HCT116 (cell line): Measurements from ENCODE around the gene TMOD1. TPM values are rescaled to one million over a fixed set of nuclear protein-coding genes. Genes with fewer than 3 reads are reported as not detected.

Experiments used
- ATAC-seq: fragments of 200-7000 bp; cut with Tn5 transposase; 2 replicates; pipeline ENCODE4 v1.9.1; 2020; ENCODE audit warnings: mild to moderate bottlenecking, moderate library complexity
- BruUV-seq: library from RNA; stranded (reverse); fragments of 400-500 nt; replicated peaks from 2 replicates; lab custom pipeline; 2021; lab: Mats Ljungman, UMichigan
- CTCF ChIA-PET: fragments of 300-600 bp; sonication (Branson Sonifier 250); formaldehyde crosslinking; loops from one replicate; lab custom pipeline; 2021; ENCODE audit warnings: antibody characterized with exemption; lab: Charles Lee
- POLR2A ChIA-PET: fragments of 300-600, 350-600 bp; sonication (Branson Sonifier 250); formaldehyde crosslinking; loops from one replicate; lab custom pipeline; 2021; ENCODE audit warnings: antibody characterized with exemption; lab: Charles Lee
- RAD21 ChIA-PET, 2 experiments: fragments of 300-600 bp; sonication (Branson Sonifier 250); formaldehyde crosslinking; loops; one replicate each; lab custom pipeline; 2023; ENCODE audit warnings: low total read pairs in 2 of 2; ENCODE audit not compliant: uncharacterized antibody in 2 of 2, unreplicated experiment in 2 of 2, low non-redundant PET in 1 of 2; lab: Charles Lee
- DNase-seq: peaks from one replicate; pipeline ENCODE4 v3.0.0-alpha.2; 2010; ENCODE audit warnings: low read depth, low spot score
- H2AFZ ChIP-seq: fragments of 200-600 bp; shearing (Covaris generic), sonication (generic); 2 replicates; pipeline ENCODE4 v1.6.1; 2017; ENCODE audit warnings: low read depth, mixed run types, mixed read lengths, antibody characterized with exemption, low read length; ENCODE audit not compliant: poor library complexity, severe bottlenecking
- H3K27ac ChIP-seq: 2 replicates; pipeline ENCODE4 v1.5.1; 2012; ENCODE audit warnings: low read depth, low read length
- H3K27me3 ChIP-seq: fragments of 200-600 bp; sonication (generic); 2 replicates; pipeline ENCODE4 v1.6.1; 2016; ENCODE audit warnings: mixed run types, low read length, mixed read lengths; ENCODE audit not compliant: insufficient read depth
- H3K36me3 ChIP-seq, 2 experiments: fragments of 200-500 bp in 1 of 2; fragments of 200-600 bp in 1 of 2; sonication (Bioruptor generic) in 1 of 2; sonication (generic) in 1 of 2; 2 replicates each; pipeline versions ENCODE4 v1.5.1 to v1.6.1; 2014 to 2016; ENCODE audit warnings: low read length in 2 of 2, inconsistent platforms in 1 of 2, mixed read lengths in 1 of 2, mixed run types in 1 of 2; ENCODE audit not compliant: insufficient read depth in 2 of 2, control insufficient read depth in 1 of 2
- H3K4me1 ChIP-seq, 2 experiments: fragments of 200-600 bp in 1 of 2; sonication (generic) in 1 of 2; 2 replicates each; pipeline versions ENCODE4 v1.5.1 to v1.6.1; 2012 to 2017; ENCODE audit warnings: low read length in 2 of 2, inconsistent platforms in 1 of 2, mild to moderate bottlenecking in 1 of 2, mixed read lengths in 1 of 2, mixed run types in 1 of 2, moderate library complexity in 1 of 2; ENCODE audit not compliant: insufficient read depth in 2 of 2, control insufficient read depth in 1 of 2
- H3K4me2 ChIP-seq: fragments of 200-600 bp; sonication (generic); 2 replicates; pipeline ENCODE4 v1.6.1; 2017; ENCODE audit warnings: mixed run types, low read length, mixed read lengths
- H3K4me3 ChIP-seq, 2 experiments: fragments of 200-600 bp in 1 of 2; sonication (generic) in 1 of 2; replicated peaks in 1 of 2; 2 replicates each; pipeline ENCODE4 v1.5.1; 2011 to 2016; ENCODE audit warnings: low read length in 2 of 2, control low read depth in 1 of 2, low read depth in 1 of 2, mild to moderate bottlenecking in 1 of 2, mixed read lengths in 1 of 2, mixed run types in 1 of 2
- H3K79me2 ChIP-seq: fragments of 200-600 bp; sonication (generic); 2 replicates; pipeline ENCODE4 v1.6.1; 2017; ENCODE audit warnings: mild to moderate bottlenecking, mixed run types, low read length, moderate library complexity, mixed read lengths; ENCODE audit not compliant: insufficient read depth
- H3K9ac ChIP-seq: fragments of 200-600 bp; sonication (generic); 2 replicates; pipeline ENCODE4 v1.6.1; 2016; ENCODE audit warnings: low read length, mixed read lengths
- H3K9me2 ChIP-seq: fragments of 200-600 bp; sonication (generic), shearing (Covaris generic); 2 replicates; pipeline ENCODE4 v1.6.1; 2017; ENCODE audit warnings: mixed run types, mild to moderate bottlenecking, moderate library complexity; ENCODE audit not compliant: insufficient read depth
- H3K9me3 ChIP-seq, 2 experiments: fragments of 200-500 bp in 1 of 2; fragments of 200-600 bp in 1 of 2; sonication (Bioruptor generic) in 1 of 2; sonication (generic) in 1 of 2; 2 replicates each; pipeline ENCODE4 v1.6.1; 2014 to 2017; ENCODE audit warnings: low read length in 2 of 2, mixed read lengths in 2 of 2, inconsistent platforms in 1 of 2, low read depth in 1 of 2, mild to moderate bottlenecking in 1 of 2, mixed run types in 1 of 2, moderate library complexity in 1 of 2; ENCODE audit not compliant: control insufficient read depth in 1 of 2, insufficient read depth in 1 of 2
- H4K20me1 ChIP-seq: fragments of 200-600 bp; sonication (generic), shearing (Covaris generic); 2 replicates; pipeline ENCODE4 v1.6.1; 2017; ENCODE audit warnings: mixed run types, mild to moderate bottlenecking, moderate library complexity; ENCODE audit not compliant: insufficient read depth
- ELF1 ChIP-seq: IDR thresholded peaks from 2 replicates; pipeline ENCODE4 v1.6.1; 2012; ENCODE audit warnings: low read depth, borderline replicate concordance
- EZH2 ChIP-seq: fragments of 200-600 bp; sonication (generic); IDR thresholded peaks from 2 replicates; pipeline ENCODE4 v1.6.1; 2017; ENCODE audit warnings: antibody characterized with exemption, mixed run types
- EZH2phosphoT487 ChIP-seq: fragments of 200-600 bp; IDR thresholded peaks from 2 replicates; pipeline ENCODE4 v1.6.1; 2018; ENCODE audit warnings: antibody characterized with exemption, borderline replicate concordance
- FOSL1 ChIP-seq: IDR thresholded peaks from 2 replicates; pipeline ENCODE4 v1.6.1; 2012; ENCODE audit warnings: low read depth
- SP1 ChIP-seq: IDR thresholded peaks from 2 replicates; pipeline ENCODE4 v1.6.1; 2012; ENCODE audit warnings: low read depth
- SRF ChIP-seq: IDR thresholded peaks from 2 replicates; pipeline ENCODE4 v1.6.1; 2012; ENCODE audit warnings: low read depth
- YY1 ChIP-seq: IDR thresholded peaks from 2 replicates; pipeline ENCODE4 v1.6.1; 2011; ENCODE audit warnings: low read length, low read depth, moderate library complexity, mild to moderate bottlenecking; ENCODE audit not compliant: insufficient replicate concordance; ENCODE audit errors: extremely low read depth
- ZFX ChIP-seq: fragments of 450-650 bp; IDR thresholded peaks from 2 replicates; pipeline ENCODE4 v1.6.1; 2017
- intact Hi-C: fragments of 100-400 bp; cut with micrococcal nuclease; formaldehyde crosslinking; loops from 2 replicates; pipeline ENCODE4 v1.10.0; 2022
- total RNA-seq: library from RNA; stranded (reverse); gene quantifications from one replicate; pipeline ENCODE4 v1.2.1, GENCODE V29; 2021; ENCODE audit not compliant: unreplicated experiment
- TF ChIP-seq, protein P1 (sequence below): IDR thresholded peaks from 2 replicates; pipeline ENCODE4 v1.6.1; 2012; ENCODE audit warnings: low read depth
- TF ChIP-seq, protein P2 (sequence below), 3 experiments: fragments of 200-600 bp in 1 of 3; sonication (generic) in 1 of 3; IDR thresholded peaks in 2 of 3; conservative IDR thresholded peaks in 1 of 3; 2 replicates each; pipeline ENCODE4 v1.5.1; 2012 to 2017; ENCODE audit warnings: low read depth in 2 of 3, low read length in 2 of 3, antibody characterized with exemption in 1 of 3, borderline replicate concordance in 1 of 3, control low read depth in 1 of 3, mild to moderate bottlenecking in 1 of 3, mixed read lengths in 1 of 3, mixed run types in 1 of 3, moderate library complexity in 1 of 3; ENCODE audit not compliant: insufficient read depth in 1 of 3

Gene TMOD1
- total RNA-seq, 1 experiment from 2014 or later = 4.4 TPM

DNA sequence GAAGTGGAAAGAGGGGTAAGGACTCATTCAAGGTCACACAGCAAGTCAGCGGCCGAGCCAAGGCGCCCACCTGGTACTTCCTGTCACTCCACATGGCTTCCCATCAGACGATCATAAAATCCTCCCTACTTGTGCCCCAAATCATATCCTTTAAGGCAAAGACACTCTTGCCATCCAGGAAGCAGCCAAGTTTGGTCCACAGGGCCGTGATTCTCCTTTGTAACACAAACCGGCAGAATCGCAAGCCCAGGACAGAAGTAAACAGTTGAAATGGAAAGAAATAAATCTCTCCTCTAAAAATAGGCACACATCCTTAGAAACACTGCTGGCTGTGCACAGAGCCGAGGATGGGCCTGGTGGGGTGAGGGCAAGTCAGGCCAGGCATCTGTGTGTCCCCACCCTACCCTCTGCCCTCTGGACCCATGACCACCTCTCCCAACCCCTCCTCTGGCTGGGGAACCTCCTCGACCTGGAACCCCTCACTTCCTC lies 30.5 kb downstream of the TMOD1 start (continued):
- TF ChIP-seq ZFX (no peak), EZH2 (no peak), FOSL1 (no peak), SRF (no peak), YY1 (no peak), ELF1 (no peak)
- TF ChIP-seq, all 23 proteins: peak for 0

DNA sequence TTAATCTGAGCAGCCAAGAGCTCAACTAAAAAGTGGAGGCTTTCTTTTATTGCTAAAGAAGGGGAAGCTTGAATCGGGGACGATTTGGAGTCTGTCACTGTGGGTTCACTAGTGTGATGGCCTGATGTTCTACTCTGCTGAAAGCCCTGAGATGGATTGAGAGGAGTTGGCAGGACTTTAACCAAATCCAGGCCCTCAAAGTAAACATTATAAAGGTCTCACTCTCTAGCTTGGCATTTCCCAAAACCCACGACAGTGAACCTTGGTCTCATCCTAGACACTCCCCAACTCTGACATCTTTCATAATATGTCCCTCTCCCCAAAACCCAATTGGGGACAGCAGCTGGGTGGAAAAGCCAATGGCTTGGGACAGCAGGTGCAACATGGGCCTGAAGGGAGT lies 32.7 kb downstream of the TMOD1 start:
- no peaks in the 10 kb centered on the region for H4K20me1 ChIP-seq
- BruUV-seq = no TSS peak
- RAD21 ChIA-PET = no interaction called here

More for the DNA sequence above, 32.7 kb downstream of the TMOD1 start:
- H3K9ac ChIP-seq = no peak overlapping the region
- H2AFZ ChIP-seq = no peak overlapping the region
- H3K4me3 ChIP-seq = no peak overlapping the region
- POLR2A ChIA-PET = no interaction called here
- no peaks in the 10 kb centered on the region for H3K79me2 ChIP-seq
- no peaks in the 10 kb centered on the region for H3K9me3 ChIP-seq
- ATAC-seq = no peak
- H3K36me3 ChIP-seq = no peaks in the 10 kb centered on the region
- TF ChIP-seq YY1 = no peak
- no peak for TF ChIP-seq EZH2phosphoT487
- no peak for TF ChIP-seq SP1
- TF ChIP-seq, protein P1, sequence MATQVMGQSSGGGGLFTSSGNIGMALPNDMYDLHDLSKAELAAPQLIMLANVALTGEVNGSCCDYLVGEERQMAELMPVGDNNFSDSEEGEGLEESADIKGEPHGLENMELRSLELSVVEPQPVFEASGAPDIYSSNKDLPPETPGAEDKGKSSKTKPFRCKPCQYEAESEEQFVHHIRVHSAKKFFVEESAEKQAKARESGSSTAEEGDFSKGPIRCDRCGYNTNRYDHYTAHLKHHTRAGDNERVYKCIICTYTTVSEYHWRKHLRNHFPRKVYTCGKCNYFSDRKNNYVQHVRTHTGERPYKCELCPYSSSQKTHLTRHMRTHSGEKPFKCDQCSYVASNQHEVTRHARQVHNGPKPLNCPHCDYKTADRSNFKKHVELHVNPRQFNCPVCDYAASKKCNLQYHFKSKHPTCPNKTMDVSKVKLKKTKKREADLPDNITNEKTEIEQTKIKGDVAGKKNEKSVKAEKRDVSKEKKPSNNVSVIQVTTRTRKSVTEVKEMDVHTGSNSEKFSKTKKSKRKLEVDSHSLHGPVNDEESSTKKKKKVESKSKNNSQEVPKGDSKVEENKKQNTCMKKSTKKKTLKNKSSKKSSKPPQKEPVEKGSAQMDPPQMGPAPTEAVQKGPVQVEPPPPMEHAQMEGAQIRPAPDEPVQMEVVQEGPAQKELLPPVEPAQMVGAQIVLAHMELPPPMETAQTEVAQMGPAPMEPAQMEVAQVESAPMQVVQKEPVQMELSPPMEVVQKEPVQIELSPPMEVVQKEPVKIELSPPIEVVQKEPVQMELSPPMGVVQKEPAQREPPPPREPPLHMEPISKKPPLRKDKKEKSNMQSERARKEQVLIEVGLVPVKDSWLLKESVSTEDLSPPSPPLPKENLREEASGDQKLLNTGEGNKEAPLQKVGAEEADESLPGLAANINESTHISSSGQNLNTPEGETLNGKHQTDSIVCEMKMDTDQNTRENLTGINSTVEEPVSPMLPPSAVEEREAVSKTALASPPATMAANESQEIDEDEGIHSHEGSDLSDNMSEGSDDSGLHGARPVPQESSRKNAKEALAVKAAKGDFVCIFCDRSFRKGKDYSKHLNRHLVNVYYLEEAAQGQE = no peak
- TF ChIP-seq, protein P2, sequence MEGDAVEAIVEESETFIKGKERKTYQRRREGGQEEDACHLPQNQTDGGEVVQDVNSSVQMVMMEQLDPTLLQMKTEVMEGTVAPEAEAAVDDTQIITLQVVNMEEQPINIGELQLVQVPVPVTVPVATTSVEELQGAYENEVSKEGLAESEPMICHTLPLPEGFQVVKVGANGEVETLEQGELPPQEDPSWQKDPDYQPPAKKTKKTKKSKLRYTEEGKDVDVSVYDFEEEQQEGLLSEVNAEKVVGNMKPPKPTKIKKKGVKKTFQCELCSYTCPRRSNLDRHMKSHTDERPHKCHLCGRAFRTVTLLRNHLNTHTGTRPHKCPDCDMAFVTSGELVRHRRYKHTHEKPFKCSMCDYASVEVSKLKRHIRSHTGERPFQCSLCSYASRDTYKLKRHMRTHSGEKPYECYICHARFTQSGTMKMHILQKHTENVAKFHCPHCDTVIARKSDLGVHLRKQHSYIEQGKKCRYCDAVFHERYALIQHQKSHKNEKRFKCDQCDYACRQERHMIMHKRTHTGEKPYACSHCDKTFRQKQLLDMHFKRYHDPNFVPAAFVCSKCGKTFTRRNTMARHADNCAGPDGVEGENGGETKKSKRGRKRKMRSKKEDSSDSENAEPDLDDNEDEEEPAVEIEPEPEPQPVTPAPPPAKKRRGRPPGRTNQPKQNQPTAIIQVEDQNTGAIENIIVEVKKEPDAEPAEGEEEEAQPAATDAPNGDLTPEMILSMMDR (IDR thresholded peaks at IDR 0.05 in 2 of 3, conservative IDR thresholded peaks at IDR 0.05 in 1 of 3; ENCODE audit: borderline replicate concordance in 1 of 3, insufficient read depth in 1 of 3, low read depth in 2 of 3, low read length in 2 of 3) = no peak
- CTCF ChIA-PET = no interaction called here
- no peaks in the 10 kb centered on the region for H3K27me3 ChIP-seq
- no peaks in the 10 kb centered on the region for H3K9me2 ChIP-seq
- no peak for DNase-seq
- no peak overlapping the region for H3K4me2 ChIP-seq
- H3K27ac ChIP-seq = no peak overlapping the region
- H3K4me1 ChIP-seq = peaks cover 0 to 6% of the 10 kb centered on the region in 2 experiments; a peak in 1 of 4 replicates
- intact Hi-C loops = no loop called here
